ENCODE data around the gene GPX3.

Gene GPX3, protein sequence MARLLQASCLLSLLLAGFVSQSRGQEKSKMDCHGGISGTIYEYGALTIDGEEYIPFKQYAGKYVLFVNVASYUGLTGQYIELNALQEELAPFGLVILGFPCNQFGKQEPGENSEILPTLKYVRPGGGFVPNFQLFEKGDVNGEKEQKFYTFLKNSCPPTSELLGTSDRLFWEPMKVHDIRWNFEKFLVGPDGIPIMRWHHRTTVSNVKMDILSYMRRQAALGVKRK

DNA sequence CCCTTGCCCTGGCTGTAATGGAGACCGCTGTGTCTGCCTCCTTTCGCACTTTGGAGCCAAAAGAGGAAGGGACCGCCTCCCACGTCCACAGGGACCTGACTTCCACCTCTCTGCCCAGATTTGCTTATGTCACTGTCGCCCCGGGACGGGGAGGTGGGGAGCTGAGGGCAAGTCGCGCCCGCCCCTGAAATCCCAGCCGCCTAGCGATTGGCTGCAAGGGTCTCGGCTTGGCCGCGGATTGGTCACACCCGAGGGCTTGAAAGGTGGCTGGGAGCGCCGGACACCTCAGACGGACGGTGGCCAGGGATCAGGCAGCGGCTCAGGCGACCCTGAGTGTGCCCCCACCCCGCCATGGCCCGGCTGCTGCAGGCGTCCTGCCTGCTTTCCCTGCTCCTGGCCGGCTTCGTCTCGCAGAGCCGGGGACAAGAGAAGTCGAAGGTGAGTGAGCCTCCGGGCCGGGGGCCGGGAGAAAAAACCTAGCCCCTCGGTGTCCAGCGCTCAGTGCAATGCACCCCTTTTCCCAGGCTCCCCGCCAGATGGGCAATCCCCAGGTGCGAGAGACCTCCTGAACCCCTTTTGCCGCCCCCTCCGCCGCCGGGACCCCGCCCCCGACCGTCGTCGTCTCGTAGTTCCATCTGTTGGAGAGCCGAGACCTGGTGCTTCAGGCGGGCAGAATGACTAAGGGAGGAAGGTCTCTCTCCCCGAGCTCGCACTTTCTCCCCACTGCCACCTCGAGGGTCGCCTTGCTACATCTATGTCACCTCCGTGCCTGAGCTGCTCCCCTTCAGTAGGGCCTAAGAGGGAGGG, at the start of gene GPX3:
Gene GPX3 (plus strand): TSS at position 288 of the 807 bp plus-strand sequence. CDS start 64 bp downstream, at position 352.
- H3K4me3 Mint-ChIP-seq, result peak within 1 kb of the TSS; percentile 66
- H3K4me1 Mint-ChIP-seq, result peaks cover 31% of the 10 kb centered on the region
- peaks cover 16% of the 10 kb centered on the region for H3K36me3 Mint-ChIP-seq
- peak within 1 kb of the TSS; percentile 33 for H3K27ac Mint-ChIP-seq
- peak; percentile 67 for ATAC-seq
- H3K9me3 Mint-ChIP-seq, result no peaks in the 10 kb centered on the region
- H3K27me3 Mint-ChIP-seq, result no peaks in the 10 kb centered on the region

GRCh38 chr5:150978590-150978989, 41.8 kb upstream of the GPX3 start:
- no peak overlapping the region for H3K4me3 Mint-ChIP-seq
- peaks cover 22% of the 10 kb centered on the region for H3K27me3 Mint-ChIP-seq
- peaks cover 4% of the 10 kb centered on the region for H3K9me3 Mint-ChIP-seq
- no peak overlapping the region for H3K27ac Mint-ChIP-seq
- no peaks in the 10 kb centered on the region for H3K4me1 Mint-ChIP-seq
- ATAC-seq, result no peak
- H3K36me3 Mint-ChIP-seq, result peaks cover 5% of the 10 kb centered on the region

- ATAC-seq, result no peak
- no peak overlapping the region for H3K27ac Mint-ChIP-seq
- H3K4me3 Mint-ChIP-seq, result no peak overlapping the region
- peaks cover under 1% of the 10 kb centered on the region for H3K27me3 Mint-ChIP-seq
- H3K36me3 Mint-ChIP-seq, result peaks cover 12% of the 10 kb centered on the region
- peaks cover 12% of the 10 kb centered on the region for H3K9me3 Mint-ChIP-seq
- H3K4me1 Mint-ChIP-seq, result no peaks in the 10 kb centered on the region
These were observed 32.6 kb upstream of the GPX3 start for GRCh38 chr5:150987746-150988145.

DNA sequence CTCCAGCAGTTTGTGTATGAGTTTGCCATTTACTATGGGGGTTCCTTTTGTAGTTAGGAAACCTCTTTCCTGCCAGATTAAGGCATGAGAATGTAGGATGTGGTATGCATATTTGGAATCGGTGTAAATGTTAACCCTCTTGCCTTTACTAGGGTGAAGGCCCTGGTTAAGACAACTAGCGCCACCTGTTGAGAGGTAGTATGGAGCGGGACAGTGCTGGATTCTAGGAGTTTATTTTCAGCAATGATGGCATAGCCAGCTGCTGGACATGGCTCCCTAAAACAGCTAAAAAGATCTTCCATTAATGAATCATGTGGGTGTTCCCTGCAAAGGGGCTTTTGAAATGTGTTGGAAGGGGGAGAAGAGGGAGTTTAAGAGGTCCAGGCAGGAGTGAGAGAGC, 30.7 kb upstream of the GPX3 start:
- ATAC-seq, result no peak
- Mint-ChIP-seq H3K36me3 (peaks cover 16% of the 10 kb centered on the region), H3K9me3 (peaks cover 18% of the 10 kb centered on the region), H3K27ac (no peak overlapping the region), H3K4me1 (no peaks in the 10 kb centered on the region), H3K4me3 (no peak overlapping the region), H3K27me3 (no peaks in the 10 kb centered on the region)

DNA sequence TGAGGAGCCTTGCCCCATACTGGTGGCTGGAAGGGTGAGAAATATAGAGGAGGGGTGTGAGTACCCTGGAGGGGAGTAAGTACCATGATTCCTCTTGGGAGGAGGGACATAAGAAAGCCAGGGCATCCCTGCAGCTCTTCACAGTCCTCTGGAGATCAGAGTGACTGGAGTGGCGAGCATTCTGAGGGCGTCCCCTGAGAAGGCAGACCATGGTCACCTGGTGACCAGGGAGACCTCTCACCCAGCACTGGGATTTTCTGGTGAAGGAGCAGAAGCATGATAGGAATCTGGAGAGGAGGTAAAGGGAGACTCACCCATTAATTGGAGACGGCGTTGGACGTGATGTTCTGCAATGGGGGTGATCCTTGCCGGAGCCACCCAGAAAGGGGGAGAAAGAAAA, 27.7 kb upstream of the GPX3 start:
- no peak overlapping the region for H3K4me3 Mint-ChIP-seq
- peaks cover 21% of the 10 kb centered on the region for H3K36me3 Mint-ChIP-seq
- no peak overlapping the region for H3K27ac Mint-ChIP-seq
- no peaks in the 10 kb centered on the region for H3K4me1 Mint-ChIP-seq
- no peaks in the 10 kb centered on the region for H3K27me3 Mint-ChIP-seq
- peaks cover 22% of the 10 kb centered on the region for H3K9me3 Mint-ChIP-seq
- ATAC-seq, result no peak

GRCh38 chr5:150993422-150993821, 27.0 kb upstream of the GPX3 start:
- Mint-ChIP-seq H3K27ac (no peak overlapping the region), H3K9me3 (peaks cover 22% of the 10 kb centered on the region), H3K27me3 (no peaks in the 10 kb centered on the region), H3K4me1 (no peaks in the 10 kb centered on the region), H3K4me3 (no peak overlapping the region), H3K36me3 (peaks cover 21% of the 10 kb centered on the region)
- no peak for ATAC-seq

- ATAC-seq, result no peak
- Mint-ChIP-seq H3K4me3 (no peak overlapping the region), H3K27me3 (no peaks in the 10 kb centered on the region), H3K27ac (no peak overlapping the region), H3K4me1 (no peaks in the 10 kb centered on the region), H3K36me3 (peaks cover 21% of the 10 kb centered on the region), H3K9me3 (peaks cover 22% of the 10 kb centered on the region)
These were observed 26.5 kb upstream of the GPX3 start for GRCh38 chr5:150993826-150994412.

DNA sequence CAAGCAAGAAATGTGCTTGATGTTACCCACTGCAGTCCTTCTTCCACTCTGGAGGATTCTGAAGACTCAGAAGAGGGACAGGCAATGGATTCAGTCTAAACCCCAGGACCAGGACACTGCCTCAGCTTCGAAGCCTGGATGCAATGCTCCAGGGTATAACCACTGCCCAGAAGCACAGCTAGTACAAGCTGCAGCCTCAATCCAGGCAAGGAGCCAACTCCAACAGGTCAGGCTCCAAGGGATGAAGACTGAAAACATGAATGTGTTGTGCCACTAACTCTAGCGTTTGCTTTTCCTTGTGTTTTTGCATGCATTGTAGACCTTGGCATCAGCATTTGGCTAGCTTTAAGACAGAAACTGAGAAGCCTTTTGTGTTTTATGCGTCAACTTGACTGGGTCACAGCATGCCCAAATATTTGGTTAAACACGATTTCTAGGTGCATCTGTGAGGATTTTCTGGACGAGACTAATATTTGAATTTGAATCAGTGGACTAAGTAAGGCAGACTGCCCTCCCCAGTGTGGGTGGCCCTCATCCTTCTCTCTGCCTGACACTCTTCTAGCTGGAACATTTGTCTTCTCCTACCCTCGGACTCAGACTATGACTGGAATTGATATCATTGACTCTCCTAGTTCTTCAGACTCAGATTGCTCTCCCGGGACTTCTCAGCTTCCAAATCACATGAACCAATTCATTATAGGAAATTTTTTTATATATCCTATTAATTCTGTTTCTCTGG, 20.5 kb upstream of the GPX3 start:
- Mint-ChIP-seq H3K4me1 (no peaks in the 10 kb centered on the region), H3K9me3 (peaks cover 4% of the 10 kb centered on the region), H3K27ac (no peak overlapping the region), H3K4me3 (no peak overlapping the region), H3K36me3 (peaks cover 5% of the 10 kb centered on the region), H3K27me3 (peaks cover 13% of the 10 kb centered on the region)
- ATAC-seq, result no peak

- peaks cover 5% of the 10 kb centered on the region for H3K36me3 Mint-ChIP-seq
- H3K27me3 Mint-ChIP-seq, result peaks cover 13% of the 10 kb centered on the region
- ATAC-seq, result no peak
- no peaks in the 10 kb centered on the region for H3K4me1 Mint-ChIP-seq
- H3K9me3 Mint-ChIP-seq, result no peaks in the 10 kb centered on the region
- no peak overlapping the region for H3K27ac Mint-ChIP-seq
- H3K4me3 Mint-ChIP-seq, result no peak overlapping the region
These were observed 19.0 kb upstream of the GPX3 start for GRCh38 chr5:151001436-151001835.

GRCh38 chr5:151002250-151002649, 18.1 kb upstream of the GPX3 start:
- ATAC-seq, result no peak
- no peak overlapping the region for H3K4me3 Mint-ChIP-seq
- no peak overlapping the region for H3K27ac Mint-ChIP-seq
- peaks cover 13% of the 10 kb centered on the region for H3K27me3 Mint-ChIP-seq
- H3K4me1 Mint-ChIP-seq, result no peaks in the 10 kb centered on the region
- peaks cover 4% of the 10 kb centered on the region for H3K36me3 Mint-ChIP-seq
- H3K9me3 Mint-ChIP-seq, result no peaks in the 10 kb centered on the region

DNA sequence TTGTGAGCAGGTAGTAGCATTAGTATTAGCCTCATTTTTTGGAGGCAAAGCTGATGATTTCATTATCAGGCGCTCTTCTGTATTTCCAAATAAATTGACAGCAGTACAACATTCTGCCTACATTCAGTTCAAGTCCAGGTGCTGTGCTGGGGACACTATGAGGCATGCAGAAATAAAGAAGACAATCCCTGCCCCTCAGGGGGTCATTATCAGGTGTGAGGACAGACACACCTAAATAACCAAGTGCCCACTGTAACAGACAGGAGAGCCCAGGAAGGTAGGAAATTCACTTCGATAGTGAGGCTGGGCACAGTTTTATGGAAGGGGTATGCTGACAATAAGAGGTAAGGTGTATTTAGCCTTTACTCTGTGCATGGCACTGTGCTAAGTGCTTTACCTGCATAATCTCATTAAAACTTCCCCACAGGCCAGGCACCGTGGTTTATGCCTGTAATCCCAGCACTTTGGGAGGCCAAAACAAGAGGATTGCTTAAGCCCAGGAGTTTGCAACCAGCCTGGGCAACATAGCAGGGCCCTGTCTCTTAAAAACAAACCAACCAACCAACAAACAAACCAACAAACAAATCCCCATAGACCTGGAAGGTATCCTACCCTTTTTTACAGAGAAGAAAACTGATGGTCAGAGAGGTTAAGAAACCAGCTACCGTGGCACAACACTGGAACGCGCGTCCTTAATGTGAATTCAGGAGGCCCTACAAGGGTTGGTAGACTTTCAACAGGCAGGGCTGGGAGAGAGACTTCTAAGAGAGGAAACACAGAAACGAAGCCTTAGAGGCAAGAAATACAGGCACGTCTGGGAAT, 17.5 kb upstream of the GPX3 start:
- peaks cover 13% of the 10 kb centered on the region for H3K27me3 Mint-ChIP-seq
- no peak overlapping the region for H3K4me3 Mint-ChIP-seq
- no peak overlapping the region for H3K27ac Mint-ChIP-seq
- no peaks in the 10 kb centered on the region for H3K9me3 Mint-ChIP-seq
- H3K36me3 Mint-ChIP-seq, result no peaks in the 10 kb centered on the region
- H3K4me1 Mint-ChIP-seq, result no peaks in the 10 kb centered on the region
- ATAC-seq, result no peak

DNA sequence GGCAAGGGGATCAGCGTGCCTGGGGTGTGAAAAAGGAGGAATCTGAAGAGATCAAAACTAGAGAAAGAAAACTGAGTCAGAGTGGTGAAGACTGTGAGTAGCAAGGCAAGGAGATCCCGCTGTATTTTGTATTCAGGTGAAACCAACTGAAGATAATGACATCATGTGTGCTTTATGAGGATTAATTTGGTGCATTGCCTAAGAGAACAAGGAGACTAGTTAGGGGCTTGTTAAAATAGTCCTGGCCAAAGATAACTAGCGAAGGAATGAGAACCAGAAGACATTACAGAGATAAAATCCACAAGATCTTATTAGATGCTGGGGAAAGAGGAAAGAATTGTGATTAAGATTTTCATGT, 16.9 kb upstream of the GPX3 start:
- Mint-ChIP-seq H3K27me3 (peaks cover 13% of the 10 kb centered on the region), H3K9me3 (no peaks in the 10 kb centered on the region), H3K27ac (no peak overlapping the region), H3K4me3 (no peak overlapping the region), H3K36me3 (no peaks in the 10 kb centered on the region), H3K4me1 (no peaks in the 10 kb centered on the region)
- no peak for ATAC-seq

DNA sequence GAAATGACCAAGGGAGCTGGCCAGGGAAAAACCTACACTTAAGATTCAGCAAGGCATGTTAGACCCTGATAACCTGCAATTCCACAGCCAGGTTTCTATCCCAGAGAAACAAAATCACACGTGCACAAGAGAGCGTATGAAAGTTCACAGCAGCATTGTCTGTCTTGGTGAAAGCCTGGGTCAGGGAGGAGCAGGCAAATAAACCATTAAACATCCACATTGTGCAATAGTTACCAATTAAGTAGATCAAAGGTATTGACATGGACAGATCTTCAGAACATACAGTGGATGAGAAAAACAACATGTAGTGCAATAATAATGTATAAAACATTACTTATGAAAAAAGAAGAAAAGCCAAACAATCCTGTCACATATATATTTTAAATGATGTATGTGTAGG, 15.9 kb upstream of the GPX3 start:
- Mint-ChIP-seq H3K9me3 (no peaks in the 10 kb centered on the region), H3K36me3 (no peaks in the 10 kb centered on the region), H3K4me3 (no peak overlapping the region), H3K27me3 (peaks cover 13% of the 10 kb centered on the region), H3K4me1 (no peaks in the 10 kb centered on the region), H3K27ac (no peak overlapping the region)
- no peak for ATAC-seq

GRCh38 chr5:151005187-151005949, 15.0 kb upstream of the GPX3 start:
- no peak overlapping the region for H3K4me3 Mint-ChIP-seq
- no peaks in the 10 kb centered on the region for H3K9me3 Mint-ChIP-seq
- H3K27me3 Mint-ChIP-seq, result peaks cover 13% of the 10 kb centered on the region
- no peaks in the 10 kb centered on the region for H3K4me1 Mint-ChIP-seq
- H3K27ac Mint-ChIP-seq, result no peak overlapping the region
- no peaks in the 10 kb centered on the region for H3K36me3 Mint-ChIP-seq
- no peak for ATAC-seq

Data from stimulated activated memory B cell treated with anti-CD40 and anti-IgM and Interleukin-4, amounts not matched to agents 10 μg/mL and 1 μg/mL and 100 μg/mL, for 72 hours (primary cell).